ENCODE measurements around the gene PHKB. TPM values are rescaled to one million over a fixed set of nuclear protein-coding genes. Genes with fewer than 3 reads are reported as not detected.

PHKB gene
- total RNA-seq, 1 experiment from 2014 or later, result 38.8 TPM

GRCh38 chr16:47507701-47508100 is 46.6 kb downstream of the PHKB start:
- no peak overlapping the region for H2BK15ac ChIP-seq (ENCODE audit: low read depth, low read length)
- no peaks in the 10 kb centered on the region for H3K9me3 Mint-ChIP-seq
- H3K4me2 ChIP-seq (ENCODE audit: insufficient read depth, insufficient read length, low read length), result no peak overlapping the region
- H4K91ac ChIP-seq (ENCODE audit: insufficient read length, low read depth, low read length), result no peak overlapping the region
- H3K9me3 ChIP-seq (ENCODE audit: control insufficient read depth, low read depth, low read length), result no peaks in the 10 kb centered on the region
- H3K14ac ChIP-seq (ENCODE audit: insufficient read depth, low read length), result no peak overlapping the region
- H4K20me1 ChIP-seq (ENCODE audit: control insufficient read depth, insufficient read depth, insufficient read length), result no peaks in the 10 kb centered on the region
- no peak overlapping the region for H3K9ac ChIP-seq (ENCODE audit: extremely low read depth, insufficient read length, low read length)
- H3K4me1 Mint-ChIP-seq, result peaks cover 3 to 5% of the 10 kb centered on the region in 2 experiments; a peak in 2 of 4 replicates
- H3K79me1 ChIP-seq (ENCODE audit: insufficient read depth, low read depth, low read length, poor library complexity, severe bottlenecking), result no peaks in the 10 kb centered on the region
- H3K27me3 Mint-ChIP-seq (ENCODE audit: low read depth), result no peaks in the 10 kb centered on the region
- no peaks in the 10 kb centered on the region for H3K27me3 ChIP-seq (ENCODE audit: insufficient read depth, low read length)
- no peak for DNase-seq
- no CpG with 5 or more reads among the region's 1 CpG for WGBS (ENCODE audit: extremely low coverage, insufficient read length, low lambda C conversion rate)
- peaks cover under 1 to 20% (median 17%) of the 10 kb centered on the region in 3 experiments; a peak in 6 of 7 replicates for H3K36me3 Mint-ChIP-seq (ENCODE audit: insufficient read depth in 1 of 3, low read depth in 3 of 3)
- H3K4me1 ChIP-seq (ENCODE audit: insufficient read depth, low read length), result no peaks in the 10 kb centered on the region
- no peak overlapping the region for H3K4ac ChIP-seq (ENCODE audit: low read depth, low read length)
- H3K4me3 Mint-ChIP-seq, result no peak overlapping the region
- no peak overlapping the region for H4K8ac ChIP-seq (replicated peaks; ENCODE audit: insufficient read length, low read depth, low read length)
- H3K27ac Mint-ChIP-seq, result no peak overlapping the region
- H3K79me2 ChIP-seq (ENCODE audit: insufficient read depth, low read length), result no peaks in the 10 kb centered on the region
- no peak overlapping the region for H4K5ac ChIP-seq (ENCODE audit: insufficient read length, low read depth, low read length)
- no peak overlapping the region for H3T11ph ChIP-seq (ENCODE audit: low read length)
- H2AK5ac ChIP-seq (ENCODE audit: insufficient read length, low read length), result no peak overlapping the region
- no peak overlapping the region for H2BK5ac ChIP-seq (ENCODE audit: insufficient read length, low read length)
- H3K23ac ChIP-seq (ENCODE audit: insufficient read length, low read depth, low read length), result no peak overlapping the region
- no peak overlapping the region for H3K18ac ChIP-seq (ENCODE audit: insufficient read length, low read depth, low read length)
- H2BK20ac ChIP-seq (ENCODE audit: low read depth, low read length, poor library complexity, severe bottlenecking), result no peak overlapping the region
- no peak overlapping the region for H2BK12ac ChIP-seq (ENCODE audit: insufficient read length, low read depth, low read length)
- no peaks in the 10 kb centered on the region for H3K23me2 ChIP-seq (ENCODE audit: insufficient read length, low read depth, low read length, poor library complexity, severe bottlenecking)
- no peak overlapping the region for H2AFZ ChIP-seq (ENCODE audit: low read length)
- TF ChIP-seq CTCF (conservative IDR thresholded peaks at IDR 0.05), result no peak
- no peak overlapping the region for H2BK120ac ChIP-seq (ENCODE audit: low read depth, low read length, poor library complexity, severe bottlenecking)
- no peak overlapping the region for H3K27ac ChIP-seq (ENCODE audit: insufficient read length, low read depth, low read length)
- H3K56ac ChIP-seq (ENCODE audit: insufficient read length, low read depth, low read length), result no peak overlapping the region
